ENCODE measurements around the gene EIF5B.
"Not testable (repeated sequence)": the region's sequence is repeated elsewhere in the genome, so short reads cannot be mapped to it uniquely, and the experiment has no call there.

DNA sequence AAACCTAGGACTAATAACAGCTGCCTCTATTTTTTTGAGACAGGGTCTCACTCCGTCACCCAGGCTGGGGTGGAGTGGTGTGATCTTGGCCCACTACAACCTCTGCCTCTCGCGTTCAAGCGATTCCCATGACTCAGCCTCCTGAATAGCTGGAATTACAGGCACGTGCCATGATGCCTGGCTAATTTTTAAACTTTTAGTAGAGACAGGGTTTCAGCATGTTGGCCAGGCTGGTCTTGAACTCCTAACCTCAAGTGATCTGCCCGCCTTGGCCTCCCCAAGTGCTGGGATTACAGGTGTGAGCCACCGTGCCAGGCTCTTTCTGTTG lies 19.4 kb upstream of the EIF5B start:
- TF ChIP-seq, protein P1, sequence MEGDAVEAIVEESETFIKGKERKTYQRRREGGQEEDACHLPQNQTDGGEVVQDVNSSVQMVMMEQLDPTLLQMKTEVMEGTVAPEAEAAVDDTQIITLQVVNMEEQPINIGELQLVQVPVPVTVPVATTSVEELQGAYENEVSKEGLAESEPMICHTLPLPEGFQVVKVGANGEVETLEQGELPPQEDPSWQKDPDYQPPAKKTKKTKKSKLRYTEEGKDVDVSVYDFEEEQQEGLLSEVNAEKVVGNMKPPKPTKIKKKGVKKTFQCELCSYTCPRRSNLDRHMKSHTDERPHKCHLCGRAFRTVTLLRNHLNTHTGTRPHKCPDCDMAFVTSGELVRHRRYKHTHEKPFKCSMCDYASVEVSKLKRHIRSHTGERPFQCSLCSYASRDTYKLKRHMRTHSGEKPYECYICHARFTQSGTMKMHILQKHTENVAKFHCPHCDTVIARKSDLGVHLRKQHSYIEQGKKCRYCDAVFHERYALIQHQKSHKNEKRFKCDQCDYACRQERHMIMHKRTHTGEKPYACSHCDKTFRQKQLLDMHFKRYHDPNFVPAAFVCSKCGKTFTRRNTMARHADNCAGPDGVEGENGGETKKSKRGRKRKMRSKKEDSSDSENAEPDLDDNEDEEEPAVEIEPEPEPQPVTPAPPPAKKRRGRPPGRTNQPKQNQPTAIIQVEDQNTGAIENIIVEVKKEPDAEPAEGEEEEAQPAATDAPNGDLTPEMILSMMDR (IDR thresholded peaks at IDR 0.05), result not testable (repeated sequence)
- TF ChIP-seq POLR2A (IDR thresholded peaks at IDR 0.05), result not testable (repeated sequence)
